PC-9 (cell line): ENCODE results near the gene LYRM2. TPM values are rescaled to one million over a fixed set of nuclear protein-coding genes. Genes with fewer than 3 reads are reported as not detected.

Experiments
- BruUV-seq: library from RNA; stranded (reverse); fragments of 400-500 nt; replicated peaks from 2 replicates; lab custom pipeline; 2021; lab: Mats Ljungman, UMichigan
- CTCF ChIA-PET: fragments of 300-600 bp; sonication (Branson Sonifier 250); formaldehyde crosslinking; loops from one replicate; lab custom pipeline; 2022; ENCODE audit warnings: antibody characterized with exemption; lab: Charles Lee
- POLR2A ChIA-PET: fragments of 300-600 bp; sonication (Branson Sonifier 250); formaldehyde crosslinking; loops from one replicate; lab custom pipeline; 2022; ENCODE audit warnings: antibody characterized with exemption; ENCODE audit not compliant: unreplicated experiment; lab: Charles Lee
- DNase-seq, 2 experiments: peaks; one replicate each; pipeline versions ENCODE4 v3.0.0 to v3.0.0-alpha.2; 2015 to 2022; ENCODE audit warnings: mixed read lengths in 1 of 2
- H2AFZ ChIP-seq: fragments of 200-600 bp; sonication (generic); 2 replicates; pipeline ENCODE4 v1.8.1; 2017; ENCODE audit warnings: antibody characterized with exemption
- H3F3A ChIP-seq: fragments of 200-600 bp; sonication (generic); 2 replicates; pipeline ENCODE4 v1.8.1; 2017; ENCODE audit warnings: antibody characterized with exemption, mild to moderate bottlenecking, low read depth; ENCODE audit not compliant: insufficient read depth
- H3K27ac ChIP-seq: fragments of 200-600 bp; sonication (generic); 2 replicates; pipeline ENCODE4 v1.6.1; 2016; ENCODE audit warnings: mixed run types
- H3K27me3 ChIP-seq: fragments of 200-600 bp; sonication (generic); 2 replicates; pipeline ENCODE4 v1.6.1; 2016; ENCODE audit warnings: low read depth, mixed run types; ENCODE audit not compliant: insufficient read depth
- H3K36me3 ChIP-seq: fragments of 200-600 bp; sonication (generic); 2 replicates; pipeline ENCODE4 v1.6.1; 2016; ENCODE audit warnings: low read depth, mixed run types
- H3K4me1 ChIP-seq: fragments of 200-600 bp; sonication (generic); replicated peaks from 2 replicates; pipeline ENCODE4 v1.6.1; 2016; ENCODE audit warnings: mixed run types; ENCODE audit not compliant: insufficient read depth
- H3K4me2 ChIP-seq: fragments of 200-600 bp; sonication (generic); 2 replicates; pipeline ENCODE4 v1.6.1; 2017; ENCODE audit warnings: mixed run types
- H3K4me3 ChIP-seq: fragments of 200-600 bp; sonication (generic); 2 replicates; pipeline ENCODE4 v1.6.1; 2016; ENCODE audit warnings: mixed run types
- H3K79me2 ChIP-seq: fragments of 200-600 bp; sonication (generic); 2 replicates; pipeline ENCODE4 v1.6.1; 2017; ENCODE audit warnings: low read depth, mixed run types
- H3K9me2 ChIP-seq: fragments of 200-600 bp; sonication (generic); 2 replicates; pipeline ENCODE4 v1.8.1; 2017; ENCODE audit warnings: mild to moderate bottlenecking; ENCODE audit not compliant: insufficient read depth
- H3K9me3 ChIP-seq: fragments of 200-600 bp; sonication (generic); 2 replicates; pipeline ENCODE4 v1.8.1; 2016; ENCODE audit warnings: low read depth; ENCODE audit not compliant: insufficient read depth
- H4K20me1 ChIP-seq: fragments of 200-600 bp; sonication (generic); 2 replicates; pipeline ENCODE4 v1.8.1; 2017; ENCODE audit not compliant: insufficient read depth
- CTCF ChIP-seq: fragments of 200-600 bp; sonication (generic); conservative IDR thresholded peaks from 2 replicates; pipeline ENCODE4 v1.6.1; 2017; ENCODE audit warnings: mixed run types, antibody characterized with exemption, mild to moderate bottlenecking, moderate library complexity
- EZH2 ChIP-seq: fragments of 200-600 bp; sonication (generic); IDR thresholded peaks from 2 replicates; pipeline ENCODE4 v1.8.0; 2017; ENCODE audit warnings: antibody characterized with exemption, low read depth
- intact Hi-C: fragments of 100-400 bp; cut with micrococcal nuclease; formaldehyde crosslinking; loops from one replicate; pipeline ENCODE4 v1.10.0; 2022; ENCODE audit not compliant: unreplicated experiment
- total RNA-seq: library from RNA; stranded (reverse); gene quantifications from 2 replicates; pipeline ENCODE4 v1.2.3, GENCODE V29; 2021

LYRM2 gene
- total RNA-seq, 1 experiment from 2014 or later, result 24.2 TPM

GRCh38 chr6:89680551-89680950 is 42.0 kb upstream of the LYRM2 start:
- POLR2A ChIA-PET, result no interaction called here
- H3K36me3 ChIP-seq, result no peaks in the 10 kb centered on the region

GRCh38 chr6:89680150-89680549 is 41.6 kb upstream of the LYRM2 start:
- Histone ChIP-seq H4K20me1 (no peaks in the 10 kb centered on the region), H3K79me2 (no peaks in the 10 kb centered on the region), H3K4me1 (no peaks in the 10 kb centered on the region), H3K4me2 (no peak overlapping the region), H3K9me3 (no peaks in the 10 kb centered on the region), H3K27ac (no peak overlapping the region), H2AFZ (no peak overlapping the region), H3K9me2 (no peaks in the 10 kb centered on the region), H3F3A (no peaks in the 10 kb centered on the region), H3K27me3 (no peaks in the 10 kb centered on the region), H3K36me3 (no peaks in the 10 kb centered on the region), H3K4me3 (no peak overlapping the region)
- DNase-seq, result no peak
- intact Hi-C loops, result no loop called here
- TF ChIP-seq EZH2, result no peak
- TF ChIP-seq CTCF, result no peak
- no TSS peak for BruUV-seq
- POLR2A ChIA-PET, result no interaction called here
- CTCF ChIA-PET, result no interaction called here

More at GRCh38 chr6:89680551-89680950, 42.0 kb upstream of the LYRM2 start:
- BruUV-seq, result no TSS peak
- CTCF ChIA-PET, result no interaction called here
- Histone ChIP-seq H3K27me3 (no peaks in the 10 kb centered on the region), H3K27ac (no peak overlapping the region), H3K4me1 (no peaks in the 10 kb centered on the region), H4K20me1 (no peaks in the 10 kb centered on the region), H3K9me2 (no peaks in the 10 kb centered on the region), H3K79me2 (no peaks in the 10 kb centered on the region), H3K4me3 (no peak overlapping the region), H2AFZ (no peak overlapping the region), H3K9me3 (no peaks in the 10 kb centered on the region), H3K4me2 (no peak overlapping the region), H3F3A (no peaks in the 10 kb centered on the region)
- TF ChIP-seq EZH2, result no peak
- no peak for TF ChIP-seq CTCF
- intact Hi-C loops, result no loop called here
- no peak for DNase-seq

GRCh38 chr6:89679215-89680120 is 40.9 kb upstream of the LYRM2 start:
- H4K20me1 ChIP-seq, result no peaks in the 10 kb centered on the region
- H3K4me1 ChIP-seq, result no peaks in the 10 kb centered on the region
- no peak for TF ChIP-seq CTCF
- TF ChIP-seq EZH2, result no peak
- ChIA-PET CTCF (no interaction called here), POLR2A (no interaction called here)
- H3K27me3 ChIP-seq, result no peaks in the 10 kb centered on the region
- no peak overlapping the region for H3K4me2 ChIP-seq
- no peaks in the 10 kb centered on the region for H3K36me3 ChIP-seq
- no TSS peak for BruUV-seq
- no peaks in the 10 kb centered on the region for H3K79me2 ChIP-seq
- no peak for DNase-seq
- H3K27ac ChIP-seq, result no peak overlapping the region
- no peaks in the 10 kb centered on the region for H3K9me3 ChIP-seq
- intact Hi-C loops, result no loop called here
- H3K4me3 ChIP-seq, result no peak overlapping the region
- H3F3A ChIP-seq, result no peaks in the 10 kb centered on the region
- H3K9me2 ChIP-seq, result no peaks in the 10 kb centered on the region
- H2AFZ ChIP-seq, result no peak overlapping the region
